ENCODE data around the gene KCNJ1. TPM values are rescaled to one million over a fixed set of nuclear protein-coding genes. Genes with fewer than 3 reads are reported as not detected.

KCNJ1 gene
- total RNA-seq, 1 experiment from 2014 or later = not detected

GRCh38 chr11:128846985-128847384 lies 20.1 kb downstream of the KCNJ1 start:
- intact Hi-C loops (cut with micrococcal nuclease; ENCODE audit: unreplicated experiment) = loop anchor here (5.0 kb wide), 2 partner anchors 675 to 690 kb away; no protein-coding TSS in a partner anchor
- H3K27ac ChIP-seq = no peak overlapping the region
- no peaks in the 10 kb centered on the region for H3K9me2 ChIP-seq (ENCODE audit: insufficient read depth)
- no peaks in the 10 kb centered on the region for H4K20me1 ChIP-seq (ENCODE audit: insufficient read depth)
- H3F3A ChIP-seq (ENCODE audit: insufficient read depth, low read depth) = no peaks in the 10 kb centered on the region
- no peak overlapping the region for H3K4me2 ChIP-seq
- TF ChIP-seq EZH2 (IDR thresholded peaks at IDR 0.05; ENCODE audit: low read depth) (no peak), CTCF (conservative IDR thresholded peaks at IDR 0.05) (no peak)
- H3K27me3 ChIP-seq (ENCODE audit: insufficient read depth, low read depth) = peaks cover 19% of the 10 kb centered on the region
- no peaks in the 10 kb centered on the region for H3K4me1 ChIP-seq (replicated peaks; ENCODE audit: insufficient read depth)
- H3K9me3 ChIP-seq (ENCODE audit: insufficient read depth, low read depth) = no peaks in the 10 kb centered on the region
- CTCF ChIA-PET = no interaction called here
- DNase-seq = no peak
- no peak overlapping the region for H2AFZ ChIP-seq
- no peaks in the 10 kb centered on the region for H3K36me3 ChIP-seq (ENCODE audit: low read depth)
- no peak overlapping the region for H3K4me3 ChIP-seq
- H3K79me2 ChIP-seq (ENCODE audit: low read depth) = no peaks in the 10 kb centered on the region
- BruUV-seq (replicated peaks) = no TSS peak
- POLR2A ChIA-PET (ENCODE audit: unreplicated experiment) = no interaction called here

- Histone ChIP-seq H3K27me3 (ENCODE audit: insufficient read depth, low read depth) (peaks cover 22% of the 10 kb centered on the region), H3K4me1 (replicated peaks; ENCODE audit: insufficient read depth) (no peaks in the 10 kb centered on the region), H3K36me3 (ENCODE audit: low read depth) (no peaks in the 10 kb centered on the region), H3K79me2 (ENCODE audit: low read depth) (no peaks in the 10 kb centered on the region), H3F3A (ENCODE audit: insufficient read depth, low read depth) (no peaks in the 10 kb centered on the region), H3K9me3 (ENCODE audit: insufficient read depth, low read depth) (no peaks in the 10 kb centered on the region), H2AFZ (no peak overlapping the region), H4K20me1 (ENCODE audit: insufficient read depth) (no peaks in the 10 kb centered on the region), H3K9me2 (ENCODE audit: insufficient read depth) (no peaks in the 10 kb centered on the region), H3K4me2 (no peak overlapping the region), H3K4me3 (no peak overlapping the region), H3K27ac (no peak overlapping the region)
- ChIA-PET POLR2A (ENCODE audit: unreplicated experiment) (no interaction called here), CTCF (no interaction called here)
- intact Hi-C loops (cut with micrococcal nuclease; ENCODE audit: unreplicated experiment) = loop anchor here (5.0 kb wide), 2 partner anchors 673 to 688 kb away; no protein-coding TSS in a partner anchor
- TF ChIP-seq CTCF (conservative IDR thresholded peaks at IDR 0.05) (no peak), EZH2 (IDR thresholded peaks at IDR 0.05; ENCODE audit: low read depth) (no peak)
- BruUV-seq (replicated peaks) = no TSS peak
- no peak for DNase-seq
These were observed 21.7 kb downstream of the KCNJ1 start for GRCh38 chr11:128845334-128845780.

DNA sequence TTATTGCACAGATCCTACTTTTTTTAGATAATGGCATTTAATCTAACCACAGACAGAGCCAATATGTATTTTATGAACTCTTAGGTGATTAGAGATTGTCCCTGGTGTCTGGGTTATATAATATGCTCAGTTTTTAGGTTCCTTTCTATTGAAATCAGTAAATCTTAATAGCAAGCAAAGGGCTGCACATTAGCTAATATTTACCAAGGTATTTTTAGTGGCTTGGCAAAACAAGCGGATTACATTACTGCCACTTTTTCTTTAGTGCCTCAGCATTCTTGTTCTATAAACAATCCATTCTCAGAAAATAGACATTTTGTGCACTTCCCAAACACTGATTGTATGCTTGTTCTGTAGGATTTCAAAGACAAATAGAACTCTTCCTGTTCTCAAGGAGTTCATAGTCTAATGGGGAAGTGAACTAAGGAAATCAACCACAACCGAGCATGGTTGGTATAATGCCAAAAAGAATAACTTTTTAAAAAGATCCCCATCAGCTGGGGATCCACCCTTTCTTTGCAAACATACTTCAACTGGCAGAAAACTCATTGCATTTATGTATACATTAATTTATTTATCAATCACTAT lies 23.8 kb downstream of the KCNJ1 start:
- no peaks in the 10 kb centered on the region for H3F3A ChIP-seq (ENCODE audit: insufficient read depth, low read depth)
- H3K4me3 ChIP-seq = no peak overlapping the region
- H3K9me2 ChIP-seq (ENCODE audit: insufficient read depth) = no peaks in the 10 kb centered on the region
- intact Hi-C loops (cut with micrococcal nuclease; ENCODE audit: unreplicated experiment) = no loop called here
- TF ChIP-seq EZH2 (IDR thresholded peaks at IDR 0.05; ENCODE audit: low read depth) = no peak
- TF ChIP-seq CTCF (conservative IDR thresholded peaks at IDR 0.05) = no peak
- H3K27me3 ChIP-seq (ENCODE audit: insufficient read depth, low read depth) = peaks cover 33% of the 10 kb centered on the region
- DNase-seq = no peak
- no peaks in the 10 kb centered on the region for H3K4me1 ChIP-seq (replicated peaks; ENCODE audit: insufficient read depth)
- no peaks in the 10 kb centered on the region for H4K20me1 ChIP-seq (ENCODE audit: insufficient read depth)
- no peak overlapping the region for H3K27ac ChIP-seq
- no peak overlapping the region for H2AFZ ChIP-seq
- no peaks in the 10 kb centered on the region for H3K79me2 ChIP-seq (ENCODE audit: low read depth)
- no peaks in the 10 kb centered on the region for H3K36me3 ChIP-seq (ENCODE audit: low read depth)
- no peak overlapping the region for H3K4me2 ChIP-seq
- no peaks in the 10 kb centered on the region for H3K9me3 ChIP-seq (ENCODE audit: insufficient read depth, low read depth)
- no TSS peak for BruUV-seq (replicated peaks)
- CTCF ChIA-PET = no interaction called here
- POLR2A ChIA-PET (ENCODE audit: unreplicated experiment) = no interaction called here

Measured in PC-9 (cell line).